BE2C (cell line): ENCODE results near the gene DNAH6.

ENCODE experiments used
- DNase-seq: peaks from one replicate; pipeline ENCODE4 v3.0.0-alpha.2; 2020
- H3K27me3 ChIP-seq: fragments of 250-450 bp; sonication (Bioruptor Pico); 2 replicates; pipeline ENCODE4 v1.5.1; 2020; ENCODE audit warnings: mild to moderate bottlenecking
- H3K36me3 ChIP-seq: fragments of 250-450 bp; sonication (Bioruptor Pico); 2 replicates; pipeline ENCODE4 v1.5.1; 2020; ENCODE audit warnings: mild to moderate bottlenecking
- H3K4me1 ChIP-seq: fragments of 250-450 bp; sonication (Bioruptor Pico); 2 replicates; pipeline ENCODE4 v1.5.1; 2020
- H3K4me3 ChIP-seq: 2 replicates; pipeline ENCODE4 v1.5.1; 2011; ENCODE audit warnings: low read depth, low read length
- H3K9me3 ChIP-seq: fragments of 250-450 bp; sonication (Bioruptor Pico); 2 replicates; pipeline ENCODE4 v1.5.1; 2020
- TF ChIP-seq, protein P1 (sequence below): IDR thresholded peaks from 2 replicates; pipeline ENCODE4 v1.5.1; 2012; ENCODE audit warnings: mild to moderate bottlenecking, low read depth, low read length

The DNAH6 gene

DNA sequence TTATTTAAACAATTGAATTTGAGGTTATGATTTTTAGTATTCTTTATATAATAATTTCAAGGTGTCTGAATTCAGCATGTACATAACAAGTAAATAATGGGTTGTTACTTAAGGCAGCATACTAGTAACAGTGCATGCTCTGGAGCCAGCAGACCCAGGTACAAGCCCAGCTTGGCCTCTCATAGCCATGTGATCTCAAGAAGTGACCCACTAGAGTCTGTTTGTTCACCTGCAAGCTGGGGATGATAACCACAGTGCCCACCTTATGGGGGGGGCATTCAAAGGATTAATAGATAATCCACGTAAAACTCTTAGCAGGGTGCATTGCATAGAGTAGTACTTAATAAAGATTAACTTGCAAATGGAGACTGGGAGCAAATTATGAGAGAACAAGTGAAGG lies 201.0 kb downstream of the DNAH6 start:
- H3K9me3 ChIP-seq, result no peaks in the 10 kb centered on the region
- no peak for DNase-seq

DNA sequence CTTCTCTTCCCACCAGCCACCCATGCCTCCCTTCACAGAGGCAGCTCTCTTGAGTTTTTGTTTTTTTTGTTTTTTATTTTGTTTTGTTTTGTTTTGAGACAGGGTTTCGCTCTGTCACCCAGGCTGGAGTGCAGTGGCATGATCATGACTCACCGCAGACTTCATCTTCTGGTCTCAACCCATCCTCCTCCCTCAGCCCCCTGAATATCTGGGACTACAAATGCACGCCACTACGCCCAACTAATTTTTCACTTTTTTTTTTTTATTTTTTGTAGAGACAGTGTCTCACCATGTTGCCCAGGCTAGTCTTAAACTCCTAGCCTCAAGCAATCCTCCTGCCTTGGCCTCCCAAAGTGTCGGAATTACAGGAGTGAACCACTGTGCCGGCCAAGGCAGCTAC lies 203.1 kb downstream of the DNAH6 start:
- no peaks in the 10 kb centered on the region for H3K27me3 ChIP-seq
- no peaks in the 10 kb centered on the region for H3K36me3 ChIP-seq
- TF ChIP-seq, protein P1, sequence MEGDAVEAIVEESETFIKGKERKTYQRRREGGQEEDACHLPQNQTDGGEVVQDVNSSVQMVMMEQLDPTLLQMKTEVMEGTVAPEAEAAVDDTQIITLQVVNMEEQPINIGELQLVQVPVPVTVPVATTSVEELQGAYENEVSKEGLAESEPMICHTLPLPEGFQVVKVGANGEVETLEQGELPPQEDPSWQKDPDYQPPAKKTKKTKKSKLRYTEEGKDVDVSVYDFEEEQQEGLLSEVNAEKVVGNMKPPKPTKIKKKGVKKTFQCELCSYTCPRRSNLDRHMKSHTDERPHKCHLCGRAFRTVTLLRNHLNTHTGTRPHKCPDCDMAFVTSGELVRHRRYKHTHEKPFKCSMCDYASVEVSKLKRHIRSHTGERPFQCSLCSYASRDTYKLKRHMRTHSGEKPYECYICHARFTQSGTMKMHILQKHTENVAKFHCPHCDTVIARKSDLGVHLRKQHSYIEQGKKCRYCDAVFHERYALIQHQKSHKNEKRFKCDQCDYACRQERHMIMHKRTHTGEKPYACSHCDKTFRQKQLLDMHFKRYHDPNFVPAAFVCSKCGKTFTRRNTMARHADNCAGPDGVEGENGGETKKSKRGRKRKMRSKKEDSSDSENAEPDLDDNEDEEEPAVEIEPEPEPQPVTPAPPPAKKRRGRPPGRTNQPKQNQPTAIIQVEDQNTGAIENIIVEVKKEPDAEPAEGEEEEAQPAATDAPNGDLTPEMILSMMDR, result no peak
- no peak overlapping the region for H3K4me3 ChIP-seq
- no peaks in the 10 kb centered on the region for H3K4me1 ChIP-seq
- H3K9me3 ChIP-seq, result no peaks in the 10 kb centered on the region
- no peak for DNase-seq

More for the DNA sequence above, 201.0 kb downstream of the DNAH6 start:
- H3K4me3 ChIP-seq, result no peak overlapping the region
- H3K36me3 ChIP-seq, result no peaks in the 10 kb centered on the region
- TF ChIP-seq, protein P1, result no peak
- H3K4me1 ChIP-seq, result no peaks in the 10 kb centered on the region
- H3K27me3 ChIP-seq, result no peaks in the 10 kb centered on the region

DNA sequence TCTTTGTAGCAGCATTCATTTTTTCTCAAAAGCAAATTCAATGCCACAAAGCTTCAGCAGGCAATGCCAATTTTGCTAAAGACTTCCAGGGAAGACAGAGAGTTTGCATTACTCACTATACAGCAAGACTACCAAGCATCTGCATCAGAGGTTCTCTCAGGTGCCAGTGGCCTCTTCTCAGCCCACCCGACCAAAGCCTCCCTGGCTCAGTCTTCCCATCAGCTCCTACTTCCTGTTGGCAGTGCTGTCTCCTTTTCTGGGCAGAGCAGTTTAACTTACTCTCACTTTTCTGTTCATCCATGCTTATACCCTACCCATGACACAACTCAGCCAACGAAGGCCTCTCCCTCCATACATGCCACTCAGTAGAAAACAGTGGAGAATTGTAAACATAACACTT lies 207.5 kb downstream of the DNAH6 start:
- no peaks in the 10 kb centered on the region for H3K4me1 ChIP-seq
- TF ChIP-seq, protein P1, result no peak
- DNase-seq, result no peak
- no peaks in the 10 kb centered on the region for H3K36me3 ChIP-seq
- no peak overlapping the region for H3K4me3 ChIP-seq
- no peaks in the 10 kb centered on the region for H3K27me3 ChIP-seq
- no peaks in the 10 kb centered on the region for H3K9me3 ChIP-seq

DNA sequence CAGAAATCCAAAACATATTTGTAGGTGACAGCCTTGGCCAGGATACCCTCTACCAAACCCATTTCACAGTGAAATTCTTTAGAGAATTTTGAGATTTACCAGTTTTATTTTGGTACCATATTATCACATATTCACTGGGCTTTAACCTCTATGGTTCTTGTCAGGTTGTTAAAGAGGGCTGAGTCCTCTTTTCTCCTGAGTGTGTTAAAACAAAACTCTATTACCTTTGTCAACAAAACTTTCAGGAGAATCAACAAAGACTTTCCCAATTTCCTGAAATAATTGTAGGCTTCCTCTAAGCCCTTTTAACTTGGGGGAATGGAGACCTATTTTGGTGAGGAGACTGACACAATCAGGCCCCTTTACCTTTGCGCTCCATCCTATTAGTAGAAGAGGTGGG lies 209.4 kb downstream of the DNAH6 start:
- no peak overlapping the region for H3K4me3 ChIP-seq
- H3K4me1 ChIP-seq, result no peaks in the 10 kb centered on the region
- TF ChIP-seq, protein P1, result no peak
- no peaks in the 10 kb centered on the region for H3K27me3 ChIP-seq
- no peaks in the 10 kb centered on the region for H3K9me3 ChIP-seq
- no peak for DNase-seq
- no peaks in the 10 kb centered on the region for H3K36me3 ChIP-seq

- no peaks in the 10 kb centered on the region for H3K36me3 ChIP-seq
- DNase-seq, result no peak
- no peak overlapping the region for H3K4me3 ChIP-seq
- TF ChIP-seq, protein P1, result no peak
- no peaks in the 10 kb centered on the region for H3K4me1 ChIP-seq
- H3K9me3 ChIP-seq, result no peaks in the 10 kb centered on the region
- H3K27me3 ChIP-seq, result no peaks in the 10 kb centered on the region
Observed at GRCh38 chr2:84727315-84727714, 211.0 kb downstream of the DNAH6 start.

DNA sequence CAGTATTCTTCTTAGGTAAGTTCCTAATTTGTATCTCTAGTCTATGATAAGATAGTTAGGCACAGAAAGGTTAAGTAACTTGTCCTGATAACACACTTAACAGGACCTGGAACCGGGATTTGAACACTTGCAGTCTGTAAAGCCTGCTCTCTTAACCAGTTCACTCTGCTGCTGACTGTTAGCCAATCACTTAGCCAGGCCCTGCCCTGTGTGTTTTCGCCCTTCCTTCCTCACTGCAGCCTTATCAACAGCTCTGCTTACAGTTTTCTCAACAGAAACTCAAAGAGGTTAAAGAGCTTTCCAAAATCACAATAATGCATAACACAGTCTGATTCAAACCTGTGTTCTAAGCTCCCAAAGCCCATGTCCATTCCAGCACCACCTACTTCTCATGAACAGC lies 212.9 kb downstream of the DNAH6 start:
- no peak for DNase-seq
- Histone ChIP-seq H3K27me3 (no peaks in the 10 kb centered on the region), H3K4me3 (no peak overlapping the region), H3K9me3 (no peaks in the 10 kb centered on the region), H3K36me3 (no peaks in the 10 kb centered on the region), H3K4me1 (no peaks in the 10 kb centered on the region)
- TF ChIP-seq, protein P1, result no peak
